ENCODE data around the gene SEMA5B. TPM values are rescaled to one million over a fixed set of nuclear protein-coding genes. Genes with fewer than 3 reads are reported as not detected.

The SEMA5B gene
- total RNA-seq, 1 experiment from 2014 or later: not detected

DNA sequence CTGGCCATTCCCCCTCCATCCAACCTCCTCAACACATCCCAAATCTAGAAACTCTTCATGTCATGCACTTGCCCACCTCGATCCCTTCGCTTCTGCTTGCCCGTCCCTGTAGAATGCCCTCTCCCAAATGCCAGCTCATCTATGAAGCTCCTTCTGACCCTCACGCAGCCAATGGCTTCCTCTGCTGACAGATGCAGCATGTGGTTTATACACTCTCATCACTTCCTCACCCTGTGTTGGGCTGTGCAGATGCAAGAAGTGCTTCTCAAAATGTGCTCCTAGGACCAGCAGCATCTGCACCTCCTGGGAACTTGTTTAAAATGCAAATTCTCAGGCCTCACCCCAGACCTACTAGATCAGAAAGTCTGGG is 51.7 kb downstream of the SEMA5B start:
- Histone ChIP-seq H3K4me1 (replicated peaks; ENCODE audit: insufficient read depth) (peaks cover 53% of the 10 kb centered on the region), H3K27me3 (ENCODE audit: insufficient read depth, low read depth) (no peaks in the 10 kb centered on the region), H3K9me2 (ENCODE audit: insufficient read depth) (no peaks in the 10 kb centered on the region), H2AFZ (no peak overlapping the region), H3K4me3 (no peak overlapping the region), H3K27ac (no peak overlapping the region), H4K20me1 (ENCODE audit: insufficient read depth) (no peaks in the 10 kb centered on the region), H3F3A (ENCODE audit: insufficient read depth, low read depth) (peaks cover 37% of the 10 kb centered on the region), H3K9me3 (ENCODE audit: insufficient read depth, low read depth) (no peaks in the 10 kb centered on the region), H3K36me3 (ENCODE audit: low read depth) (no peaks in the 10 kb centered on the region), H3K79me2 (ENCODE audit: low read depth) (no peaks in the 10 kb centered on the region), H3K4me2 (peak overlapping the region; percentile 65)
- intact Hi-C loops (cut with micrococcal nuclease; ENCODE audit: unreplicated experiment): no loop called here
- CTCF ChIA-PET: interaction anchor here (0.7 kb wide), 1 partner anchor 32 kb away, joined by 3 read pairs; no protein-coding TSS in a partner anchor
- POLR2A ChIA-PET (ENCODE audit: unreplicated experiment): interaction anchor here (0.5 kb wide), 1 partner anchor 491 kb away, joined by 4 read pairs; no protein-coding TSS in a partner anchor
- no TSS peak for BruUV-seq (replicated peaks)
- TF ChIP-seq EZH2 (IDR thresholded peaks at IDR 0.05; ENCODE audit: low read depth) (no peak), CTCF (conservative IDR thresholded peaks at IDR 0.05) (no peak)
- no peak for DNase-seq

GRCh38 chr3:122975163-122975923 is 52.2 kb downstream of the SEMA5B start:
- Histone ChIP-seq H4K20me1 (ENCODE audit: insufficient read depth) (no peaks in the 10 kb centered on the region), H3K79me2 (ENCODE audit: low read depth) (no peaks in the 10 kb centered on the region), H3K9me2 (ENCODE audit: insufficient read depth) (no peaks in the 10 kb centered on the region), H3K4me3 (peak overlapping the region; percentile 32; the same call in 1 of the 2 replicates), H3K27ac (peak overlapping the region; percentile 53), H2AFZ (no peak overlapping the region), H3K4me2 (peak overlapping the region; percentile 65), H3K36me3 (ENCODE audit: low read depth) (no peaks in the 10 kb centered on the region), H3K9me3 (ENCODE audit: insufficient read depth, low read depth) (no peaks in the 10 kb centered on the region), H3F3A (ENCODE audit: insufficient read depth, low read depth) (peaks cover 43% of the 10 kb centered on the region), H3K4me1 (replicated peaks; ENCODE audit: insufficient read depth) (peaks cover 58% of the 10 kb centered on the region), H3K27me3 (ENCODE audit: insufficient read depth, low read depth) (no peaks in the 10 kb centered on the region)
- CTCF ChIA-PET: interaction anchor here (0.7 to 1.4 kb wide), 2 partner anchors 32 to 583 kb away, joined by 3 read pairs; no protein-coding TSS in a partner anchor
- TF ChIP-seq CTCF (conservative IDR thresholded peaks at IDR 0.05) (no peak), EZH2 (IDR thresholded peaks at IDR 0.05; ENCODE audit: low read depth) (no peak)
- intact Hi-C loops (cut with micrococcal nuclease; ENCODE audit: unreplicated experiment): no loop called here
- DNase-seq: peak; percentile 87 to 94
- POLR2A ChIA-PET (ENCODE audit: unreplicated experiment): interaction anchor here (0.5 to 0.7 kb wide), 3 partner anchors 182 to 490 kb away, joined by 3 to 4 read pairs (median 4); partner anchors contain the start of gene HSPBAP1
- BruUV-seq (replicated peaks): no TSS peak

DNA sequence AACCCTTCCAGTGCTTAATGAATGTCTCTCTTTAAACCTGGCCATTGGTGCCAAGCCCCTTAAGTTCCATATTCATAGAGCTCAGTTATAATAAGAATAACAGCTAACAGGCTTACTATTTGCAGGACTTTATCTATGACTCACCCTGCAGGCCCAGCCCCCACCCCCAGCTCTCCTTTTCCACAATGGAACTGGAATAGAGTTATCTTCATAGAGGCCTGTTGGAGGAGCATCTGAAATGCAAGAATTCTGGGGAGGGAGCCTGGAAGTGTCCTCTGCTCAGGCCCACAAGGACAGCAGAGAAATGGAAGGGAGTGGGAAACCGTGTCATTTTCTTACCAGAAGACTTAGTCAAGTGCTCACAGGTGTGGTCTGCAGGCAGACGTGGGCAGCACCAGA is 52.8 kb downstream of the SEMA5B start:
- no peaks in the 10 kb centered on the region for H3K9me3 ChIP-seq (ENCODE audit: insufficient read depth, low read depth)
- peak overlapping the region; percentile 53 for H3K27ac ChIP-seq
- intact Hi-C loops (cut with micrococcal nuclease; ENCODE audit: unreplicated experiment): no loop called here
- peak overlapping the region; percentile 65 for H3K4me2 ChIP-seq
- POLR2A ChIA-PET (ENCODE audit: unreplicated experiment): interaction anchor here (0.6 to 0.7 kb wide), 2 partner anchors 181 to 303 kb away, joined by 3 to 4 read pairs; partner anchors contain the start of gene HSPBAP1
- peaks cover 47% of the 10 kb centered on the region for H3F3A ChIP-seq (ENCODE audit: insufficient read depth, low read depth)
- H3K36me3 ChIP-seq (ENCODE audit: low read depth): no peaks in the 10 kb centered on the region
- CTCF ChIA-PET: interaction anchor here (1.4 kb wide), 1 partner anchor 582 kb away, joined by 3 read pairs; no protein-coding TSS in a partner anchor
- H3K27me3 ChIP-seq (ENCODE audit: insufficient read depth, low read depth): no peaks in the 10 kb centered on the region
- TF ChIP-seq EZH2 (IDR thresholded peaks at IDR 0.05; ENCODE audit: low read depth): no peak
- no peak for TF ChIP-seq CTCF (conservative IDR thresholded peaks at IDR 0.05)
- DNase-seq: peak; percentile 31 to 55
- H3K79me2 ChIP-seq (ENCODE audit: low read depth): no peaks in the 10 kb centered on the region
- H2AFZ ChIP-seq: no peak overlapping the region
- no TSS peak for BruUV-seq (replicated peaks)
- peak overlapping the region; percentile 32; the same call in 1 of the 2 replicates for H3K4me3 ChIP-seq
- peaks cover 64% of the 10 kb centered on the region for H3K4me1 ChIP-seq (replicated peaks; ENCODE audit: insufficient read depth)
- no peaks in the 10 kb centered on the region for H3K9me2 ChIP-seq (ENCODE audit: insufficient read depth)
- H4K20me1 ChIP-seq (ENCODE audit: insufficient read depth): no peaks in the 10 kb centered on the region

Measured in PC-9 (cell line).